GM10266 (cell line): ENCODE results near the gene SUSD1.
A peak's percentile ranks its signal among the peaks of the same experiment; 100 is the strongest.

Experiments used
- DNase-seq: peaks from one replicate; pipeline ENCODE4 v3.0.0; 2012; ENCODE audit errors: extremely low spot score
- CTCF ChIP-seq: IDR thresholded peaks from 2 replicates; pipeline ENCODE4 v1.5.1; 2012; ENCODE audit warnings: mild to moderate bottlenecking, low read depth; ENCODE audit not compliant: control insufficient read depth, insufficient read depth; ENCODE audit errors: missing control alignments

The SUSD1 gene

GRCh38 chr9:112120030-112120341, 55.1 kb downstream of the SUSD1 start:
- no peak for TF ChIP-seq CTCF
- DNase-seq, result no peak

GRCh38 chr9:112119225-112120029, 55.7 kb downstream of the SUSD1 start:
- no peak for TF ChIP-seq CTCF
- DNase-seq, result no peak

- TF ChIP-seq CTCF, result no peak
- no peak for DNase-seq
Observed at GRCh38 chr9:112118009-112118408, 57.1 kb downstream of the SUSD1 start.

GRCh38 chr9:112115970-112116753, 58.9 kb downstream of the SUSD1 start:
- TF ChIP-seq CTCF, result no peak
- DNase-seq, result no peak

GRCh38 chr9:112115109-112115508, 60.0 kb downstream of the SUSD1 start:
- TF ChIP-seq CTCF, result no peak
- DNase-seq, result no peak

- peak; percentile 36 for TF ChIP-seq CTCF
- DNase-seq, result peak; percentile 21
Observed at GRCh38 chr9:112112941-112113681, 62.0 kb downstream of the SUSD1 start.
